Parathyroid adenoma (tissue), 2 donors: ENCODE measurements around the gene DTNB.

ENCODE experiments used
- H2AFZ ChIP-seq: fragments of 300-600 bp; sonication (generic); one replicate; pipeline ENCODE4 v1.7.0; 2017; ENCODE audit warnings: antibody characterized with exemption, mild to moderate bottlenecking
- H3K27ac ChIP-seq: fragments of 300-600 bp; sonication (generic); one replicate; pipeline ENCODE4 v1.7.0; 2017
- H3K27me3 ChIP-seq: fragments of 300-600 bp; sonication (generic); one replicate; pipeline ENCODE4 v1.7.0; 2017; ENCODE audit warnings: low read length; ENCODE audit not compliant: control insufficient read depth, insufficient read depth
- H3K36me3 ChIP-seq: fragments of 300-600 bp; sonication (generic); one replicate; pipeline ENCODE4 v1.7.0; 2017; ENCODE audit warnings: low read length; ENCODE audit not compliant: control insufficient read depth, insufficient read depth
- H3K4me1 ChIP-seq: fragments of 300-600 bp; sonication (generic); one replicate; pipeline ENCODE4 v1.7.0; 2017; ENCODE audit warnings: control low read depth
- H3K4me2 ChIP-seq: fragments of 300-600 bp; sonication (generic); one replicate; pipeline ENCODE4 v1.7.0; 2017; ENCODE audit warnings: low read length
- H3K4me3 ChIP-seq: fragments of 300-600 bp; sonication (generic); one replicate; pipeline ENCODE4 v1.7.0; 2017; ENCODE audit warnings: low read depth, low read length
- H3K79me2 ChIP-seq: fragments of 300-600 bp; sonication (generic); one replicate; pipeline ENCODE4 v1.7.0; 2017; ENCODE audit warnings: control low read depth
- H3K9ac ChIP-seq: fragments of 300-600 bp; sonication (generic); one replicate; pipeline ENCODE4 v1.7.0; 2017; ENCODE audit warnings: mild to moderate bottlenecking
- H3K9me3 ChIP-seq: fragments of 300-600 bp; sonication (generic); one replicate; pipeline ENCODE4 v1.7.0; 2017; ENCODE audit warnings: low read length; ENCODE audit not compliant: control insufficient read depth
- TF ChIP-seq, protein P1 (sequence below): fragments of 300-600 bp; sonication (generic); IDR thresholded peaks from one replicate; pipeline ENCODE4 v1.7.0; 2017; ENCODE audit warnings: antibody characterized with exemption, mild to moderate bottlenecking
- donor health status: primary hyperparathyroidism.

DTNB gene

DNA sequence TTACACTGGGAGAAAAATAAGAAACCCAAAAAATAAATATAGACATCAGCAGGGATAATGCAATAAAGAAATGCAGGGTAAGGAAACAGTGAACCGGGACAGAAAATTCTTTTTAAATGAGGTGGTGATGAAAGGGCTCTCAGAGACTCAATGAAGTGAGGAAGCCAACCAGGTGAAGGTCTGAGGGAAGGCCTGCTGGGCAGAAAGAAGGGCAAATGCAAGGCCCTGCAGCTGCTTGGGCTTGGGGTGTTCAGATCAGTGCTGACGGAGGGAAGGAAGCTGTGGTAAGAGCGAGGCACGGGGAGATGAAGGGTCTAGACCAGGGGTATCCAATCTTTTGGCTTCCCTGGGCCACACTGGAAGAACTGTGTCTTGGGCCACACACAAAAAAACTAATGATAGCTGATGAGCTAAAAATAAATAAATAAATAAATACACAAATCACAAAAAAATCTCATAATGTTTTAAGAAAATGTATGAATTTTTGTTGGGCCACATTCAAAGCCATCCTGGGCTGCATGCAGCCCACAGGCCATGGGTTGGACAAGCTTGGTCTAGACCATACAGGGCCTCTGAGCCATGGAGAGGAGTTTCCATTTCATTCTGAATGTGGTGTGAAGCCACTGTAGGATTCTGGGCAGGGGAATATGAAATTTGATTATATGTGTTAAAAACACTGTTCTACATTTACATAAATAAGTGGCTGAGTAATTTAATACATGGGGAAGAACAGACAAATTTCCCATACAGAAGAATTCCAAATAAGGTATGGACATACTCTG is 235.3 kb downstream of the DTNB start:
- Histone ChIP-seq H3K36me3 (no peaks in the 10 kb centered on the region), H3K9ac (no peak overlapping the region), H3K27ac (no peak overlapping the region), H3K4me1 (no peaks in the 10 kb centered on the region), H3K4me2 (no peak overlapping the region), H2AFZ (no peak overlapping the region), H3K4me3 (no peak overlapping the region), H3K27me3 (no peaks in the 10 kb centered on the region), H3K9me3 (no peaks in the 10 kb centered on the region), H3K79me2 (no peaks in the 10 kb centered on the region)
- TF ChIP-seq, protein P1, sequence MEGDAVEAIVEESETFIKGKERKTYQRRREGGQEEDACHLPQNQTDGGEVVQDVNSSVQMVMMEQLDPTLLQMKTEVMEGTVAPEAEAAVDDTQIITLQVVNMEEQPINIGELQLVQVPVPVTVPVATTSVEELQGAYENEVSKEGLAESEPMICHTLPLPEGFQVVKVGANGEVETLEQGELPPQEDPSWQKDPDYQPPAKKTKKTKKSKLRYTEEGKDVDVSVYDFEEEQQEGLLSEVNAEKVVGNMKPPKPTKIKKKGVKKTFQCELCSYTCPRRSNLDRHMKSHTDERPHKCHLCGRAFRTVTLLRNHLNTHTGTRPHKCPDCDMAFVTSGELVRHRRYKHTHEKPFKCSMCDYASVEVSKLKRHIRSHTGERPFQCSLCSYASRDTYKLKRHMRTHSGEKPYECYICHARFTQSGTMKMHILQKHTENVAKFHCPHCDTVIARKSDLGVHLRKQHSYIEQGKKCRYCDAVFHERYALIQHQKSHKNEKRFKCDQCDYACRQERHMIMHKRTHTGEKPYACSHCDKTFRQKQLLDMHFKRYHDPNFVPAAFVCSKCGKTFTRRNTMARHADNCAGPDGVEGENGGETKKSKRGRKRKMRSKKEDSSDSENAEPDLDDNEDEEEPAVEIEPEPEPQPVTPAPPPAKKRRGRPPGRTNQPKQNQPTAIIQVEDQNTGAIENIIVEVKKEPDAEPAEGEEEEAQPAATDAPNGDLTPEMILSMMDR: no peak

DNA sequence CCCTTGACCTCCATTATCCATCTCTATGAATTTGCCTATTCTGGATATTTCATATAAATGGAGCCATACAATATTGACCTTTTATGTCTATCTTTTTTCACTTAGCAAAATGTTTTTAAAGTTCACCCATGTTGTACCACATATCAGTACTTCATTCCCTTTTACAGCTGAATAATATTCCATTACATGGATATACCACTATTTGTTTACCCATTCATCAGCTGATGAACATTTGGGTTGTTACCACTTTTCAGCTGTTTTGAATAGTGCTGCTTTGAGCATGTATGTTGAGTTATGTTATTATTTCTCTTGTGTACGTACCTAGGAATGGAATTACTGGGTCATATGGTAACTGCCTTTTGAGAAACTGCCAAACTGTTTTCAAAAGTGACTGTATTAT is 238.0 kb downstream of the DTNB start:
- no peak overlapping the region for H2AFZ ChIP-seq
- no peak overlapping the region for H3K9ac ChIP-seq
- H3K27me3 ChIP-seq: no peaks in the 10 kb centered on the region
- H3K4me1 ChIP-seq: no peaks in the 10 kb centered on the region
- H3K4me3 ChIP-seq: no peak overlapping the region
- no peaks in the 10 kb centered on the region for H3K9me3 ChIP-seq
- no peak overlapping the region for H3K27ac ChIP-seq
- no peaks in the 10 kb centered on the region for H3K79me2 ChIP-seq
- no peaks in the 10 kb centered on the region for H3K36me3 ChIP-seq
- TF ChIP-seq, protein P1: no peak
- H3K4me2 ChIP-seq: no peak overlapping the region

DNA sequence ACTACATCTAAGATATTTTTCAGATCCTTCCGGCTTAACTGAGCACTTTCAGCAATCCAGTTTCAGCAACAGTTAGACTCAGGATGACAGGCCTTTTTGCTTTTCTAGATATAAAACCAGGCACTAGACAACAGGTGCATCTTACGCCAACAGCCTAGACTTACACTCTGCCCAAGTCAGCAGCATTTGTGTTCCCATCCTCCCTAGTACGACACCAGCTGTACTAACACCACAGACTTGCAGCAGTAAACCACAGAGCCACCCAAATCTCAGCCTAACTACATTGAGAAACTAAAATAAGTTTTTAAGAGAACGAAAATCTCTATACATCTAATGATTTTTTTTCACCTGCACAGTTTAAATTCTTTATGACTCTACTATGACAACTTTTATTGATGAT is 241.8 kb downstream of the DTNB start:
- TF ChIP-seq, protein P1: no peak
- Histone ChIP-seq H3K4me2 (no peak overlapping the region), H3K9me3 (no peaks in the 10 kb centered on the region), H3K27me3 (no peaks in the 10 kb centered on the region), H2AFZ (no peak overlapping the region), H3K36me3 (no peaks in the 10 kb centered on the region), H3K9ac (no peak overlapping the region), H3K4me3 (no peak overlapping the region), H3K27ac (no peak overlapping the region), H3K4me1 (no peaks in the 10 kb centered on the region), H3K79me2 (no peaks in the 10 kb centered on the region)

DNA sequence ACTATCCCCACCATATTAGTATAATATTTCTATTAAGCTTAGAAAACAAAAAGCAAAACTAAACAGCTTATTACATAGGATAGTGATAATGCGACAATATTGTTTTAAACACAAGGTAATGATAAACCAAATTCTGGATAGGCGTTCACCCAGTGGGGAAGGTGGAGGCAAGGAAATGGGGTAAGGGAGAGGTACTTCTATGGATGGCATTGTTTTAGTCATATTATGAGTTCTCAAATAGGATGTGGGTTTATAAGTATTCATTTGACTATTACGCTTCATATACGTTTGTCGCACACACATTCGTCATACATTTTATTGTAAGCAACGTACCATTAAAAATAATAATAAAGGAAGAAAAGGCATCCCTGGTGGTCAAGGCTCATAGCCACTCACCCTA is 242.8 kb downstream of the DTNB start:
- Histone ChIP-seq H3K4me2 (no peak overlapping the region), H3K36me3 (no peaks in the 10 kb centered on the region), H2AFZ (no peak overlapping the region), H3K27me3 (no peaks in the 10 kb centered on the region), H3K27ac (no peak overlapping the region), H3K9ac (no peak overlapping the region), H3K9me3 (no peaks in the 10 kb centered on the region), H3K79me2 (no peaks in the 10 kb centered on the region), H3K4me3 (no peak overlapping the region), H3K4me1 (no peaks in the 10 kb centered on the region)
- TF ChIP-seq, protein P1: no peak

DNA sequence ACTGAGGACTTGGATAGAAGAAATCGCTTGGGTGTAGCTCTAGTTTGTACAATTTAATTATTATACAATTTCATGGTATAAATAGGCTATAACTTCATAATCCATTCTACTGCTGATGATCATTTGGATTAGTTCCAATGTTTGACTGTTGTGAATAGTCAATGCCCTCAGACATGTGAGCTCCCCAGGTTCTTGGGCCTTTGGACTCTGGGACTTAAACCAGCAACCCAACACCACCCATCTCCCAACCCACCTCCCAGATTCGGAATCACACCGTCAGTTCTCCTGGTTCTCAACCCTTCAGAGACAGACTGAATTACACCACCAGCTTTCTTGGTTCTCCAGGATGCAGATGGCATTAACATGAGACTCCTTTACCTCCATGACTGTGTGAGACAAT is 247.1 kb downstream of the DTNB start:
- H2AFZ ChIP-seq: no peak overlapping the region
- no peaks in the 10 kb centered on the region for H3K36me3 ChIP-seq
- H3K27me3 ChIP-seq: no peaks in the 10 kb centered on the region
- no peak overlapping the region for H3K27ac ChIP-seq
- TF ChIP-seq, protein P1: no peak
- H3K4me2 ChIP-seq: no peak overlapping the region
- no peaks in the 10 kb centered on the region for H3K4me1 ChIP-seq
- H3K4me3 ChIP-seq: no peak overlapping the region
- H3K9ac ChIP-seq: no peak overlapping the region
- no peaks in the 10 kb centered on the region for H3K9me3 ChIP-seq
- H3K79me2 ChIP-seq: no peaks in the 10 kb centered on the region
